Spinal cord (tissue), 10 donors: ENCODE data around the gene USP26. TPM values are rescaled to one million over a fixed set of nuclear protein-coding genes. Genes with fewer than 3 reads are reported as not detected.
"Not testable (repeated sequence)": the region's sequence is repeated elsewhere in the genome, so short reads cannot be mapped to it uniquely, and the experiment has no call there.

Experiments
- DNase-seq, 6 donors: peaks; one replicate each; pipeline versions ENCODE4 v3.0.0 to v3.0.0-alpha.2; 2013 to 2015; ENCODE audit warnings: low spot score in 6 of 6, low read depth in 4 of 6
- H3K27ac ChIP-seq: one replicate; pipeline ENCODE4 v1.5.1; 2013; ENCODE audit warnings: low read depth, low read length, control low read depth
- H3K27me3 ChIP-seq: one replicate; pipeline ENCODE4 v1.6.1; 2013; ENCODE audit warnings: low read length; ENCODE audit not compliant: control insufficient read depth, insufficient read depth
- H3K36me3 ChIP-seq: one replicate; pipeline ENCODE4 v1.6.1; 2013; ENCODE audit warnings: low read length; ENCODE audit not compliant: control insufficient read depth, insufficient read depth
- H3K4me1 ChIP-seq: one replicate; pipeline ENCODE4 v1.6.1; 2013; ENCODE audit warnings: low read length; ENCODE audit not compliant: control insufficient read depth, insufficient read depth
- H3K4me3 ChIP-seq: one replicate; pipeline ENCODE4 v1.5.1; 2013; ENCODE audit warnings: low read depth, low read length, control low read depth
- H3K9me3 ChIP-seq: one replicate; pipeline ENCODE4 v1.6.1; 2013; ENCODE audit warnings: low read length; ENCODE audit not compliant: control insufficient read depth, insufficient read depth
- WGBS: methylation state at CpG from one replicate; pipeline ENCODE4 v1.1.5; 2013; ENCODE audit warnings: missing lambda C conversion rate; ENCODE audit not compliant: insufficient coverage; 5-methylcytosine and 5-hydroxymethylcytosine counted together
- polyA plus RNA-seq, 2 donors: library from polyadenylated mRNA; unstranded; fragments of 120-200 nt; gene quantifications; one replicate each; pipeline ENCODE4 v1.2.1, GENCODE V29; 2013; ENCODE audit not compliant: insufficient read length in 2 of 2
- total RNA-seq, 2 donors: library from RNA; depleted of rRNA in 1 of 2; stranded (reverse); fragments of 120-200 nt in 1 of 2; fragments of >200 nt in 1 of 2; gene quantifications; one replicate each; pipeline versions ENCODE4 v1.2.3 to v1.2.4, GENCODE V29; 2013 to 2014
- donor health status: healthy.

USP26 gene
- total and polyA plus RNA-seq, 4 donors: not detected

- DNase-seq, H3K36me3 ChIP-seq, H3K27ac ChIP-seq, H3K4me1 ChIP-seq, H3K27me3 ChIP-seq, H3K9me3 ChIP-seq, H3K4me3 ChIP-seq: not testable (repeated sequence)
- WGBS: 89% methylated on average over 28 of the region's 28 CpGs
These were observed 52.6 kb downstream of the USP26 start for GRCh38 chrX:133044145-133044786.

GRCh38 chrX:133042260-133042659 lies 54.6 kb downstream of the USP26 start:
- Histone ChIP-seq H3K27ac (no peak overlapping the region), H3K27me3 (no peaks in the 10 kb centered on the region), H3K4me3 (no peak overlapping the region), H3K4me1 (no peaks in the 10 kb centered on the region), H3K36me3 (no peaks in the 10 kb centered on the region), H3K9me3 (no peaks in the 10 kb centered on the region)
- WGBS: 86% methylated on average over 2 of the region's 2 CpGs
- no peak for DNase-seq

GRCh38 chrX:133033010-133033409 lies 63.9 kb downstream of the USP26 start:
- Histone ChIP-seq H3K4me1 (no peaks in the 10 kb centered on the region), H3K4me3 (no peak overlapping the region), H3K9me3 (no peaks in the 10 kb centered on the region), H3K27ac (no peak overlapping the region), H3K27me3 (no peaks in the 10 kb centered on the region), H3K36me3 (no peaks in the 10 kb centered on the region)
- no CpG with 5 or more reads among the region's 5 CpGs for WGBS
- DNase-seq: no peak

GRCh38 chrX:133018229-133018628 lies 78.7 kb downstream of the USP26 start:
- no peak for DNase-seq
- H3K9me3 ChIP-seq: no peaks in the 10 kb centered on the region
- no peak overlapping the region for H3K4me3 ChIP-seq
- no peak overlapping the region for H3K27ac ChIP-seq
- no peaks in the 10 kb centered on the region for H3K36me3 ChIP-seq
- no peaks in the 10 kb centered on the region for H3K4me1 ChIP-seq
- WGBS: 92% methylated on average over 2 of the region's 3 CpGs
- no peaks in the 10 kb centered on the region for H3K27me3 ChIP-seq

GRCh38 chrX:133007458-133007857 lies 89.5 kb downstream of the USP26 start:
- Histone ChIP-seq H3K4me3 (no peak overlapping the region), H3K4me1 (no peaks in the 10 kb centered on the region), H3K9me3 (no peaks in the 10 kb centered on the region), H3K27me3 (peaks cover 2% of the 10 kb centered on the region), H3K36me3 (no peaks in the 10 kb centered on the region), H3K27ac (no peak overlapping the region)
- 100% methylated on average over 1 of the region's 3 CpGs for WGBS
- no peak for DNase-seq

GRCh38 chrX:133005616-133006015 lies 91.3 kb downstream of the USP26 start:
- no peaks in the 10 kb centered on the region for H3K4me1 ChIP-seq
- peaks cover 2% of the 10 kb centered on the region for H3K27me3 ChIP-seq
- no peak overlapping the region for H3K4me3 ChIP-seq
- WGBS: no CpG with 5 or more reads among the region's 1 CpG
- no peaks in the 10 kb centered on the region for H3K36me3 ChIP-seq
- DNase-seq: no peak
- no peak overlapping the region for H3K27ac ChIP-seq
- H3K9me3 ChIP-seq: no peaks in the 10 kb centered on the region

- 25% methylated on average over 2 of the region's 2 CpGs for WGBS
- DNase-seq: peak in 5 of 6 donors; percentile 7 to 74 (median 13)
- Histone ChIP-seq H3K36me3 (no peaks in the 10 kb centered on the region), H3K27me3 (peaks cover 2% of the 10 kb centered on the region), H3K4me1 (no peaks in the 10 kb centered on the region), H3K9me3 (no peaks in the 10 kb centered on the region), H3K4me3 (no peak overlapping the region), H3K27ac (no peak overlapping the region)
These were observed 91.9 kb downstream of the USP26 start for GRCh38 chrX:133005042-133005441.

GRCh38 chrX:132999209-132999608 lies 97.7 kb downstream of the USP26 start:
- Histone ChIP-seq H3K27me3 (no peaks in the 10 kb centered on the region), H3K4me3 (no peak overlapping the region), H3K36me3 (no peaks in the 10 kb centered on the region), H3K27ac (no peak overlapping the region), H3K4me1 (no peaks in the 10 kb centered on the region), H3K9me3 (no peaks in the 10 kb centered on the region)
- no CpG with 5 or more reads among the region's 1 CpG for WGBS
- peak in 2 of 6 donors; percentile 7 to 14 for DNase-seq

GRCh38 chrX:132990835-132991234 lies 106.1 kb downstream of the USP26 start:
- 57% methylated on average over 1 of the region's 2 CpGs for WGBS
- Histone ChIP-seq H3K4me1 (no peaks in the 10 kb centered on the region), H3K27ac (no peak overlapping the region), H3K27me3 (peaks cover 5% of the 10 kb centered on the region), H3K36me3 (no peaks in the 10 kb centered on the region), H3K9me3 (no peaks in the 10 kb centered on the region), H3K4me3 (no peak overlapping the region)
- no peak for DNase-seq

- Histone ChIP-seq H3K36me3 (no peaks in the 10 kb centered on the region), H3K4me3 (no peak overlapping the region), H3K9me3 (no peaks in the 10 kb centered on the region), H3K27ac (no peak overlapping the region), H3K4me1 (no peaks in the 10 kb centered on the region), H3K27me3 (peaks cover 5% of the 10 kb centered on the region)
- no peak for DNase-seq
These were observed 110.4 kb downstream of the USP26 start for GRCh38 chrX:132986556-132986955.
